Measurements from ENCODE around the gene SMYD2.

Gene SMYD2

DNA sequence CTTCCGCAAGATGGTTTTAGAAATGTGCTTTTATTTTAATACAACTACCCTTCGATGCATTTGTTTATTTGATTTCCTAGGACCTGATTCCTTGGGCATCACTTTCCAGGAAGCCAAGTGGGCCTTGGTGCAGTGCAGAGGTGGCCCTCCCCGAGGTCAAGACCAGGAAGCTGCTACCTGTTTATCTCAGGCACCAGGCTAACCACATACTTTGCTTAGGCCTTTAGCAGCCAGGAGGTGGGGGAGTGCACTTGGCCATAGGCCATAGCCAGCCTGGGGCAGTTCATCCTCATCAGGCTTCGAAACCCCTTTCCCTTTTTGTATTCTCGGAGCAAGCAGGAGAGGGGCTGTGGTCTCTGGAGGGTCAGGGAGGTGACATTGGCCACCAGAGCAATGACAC is 45.4 kb downstream of the SMYD2 start:
- TF ChIP-seq, protein P1, sequence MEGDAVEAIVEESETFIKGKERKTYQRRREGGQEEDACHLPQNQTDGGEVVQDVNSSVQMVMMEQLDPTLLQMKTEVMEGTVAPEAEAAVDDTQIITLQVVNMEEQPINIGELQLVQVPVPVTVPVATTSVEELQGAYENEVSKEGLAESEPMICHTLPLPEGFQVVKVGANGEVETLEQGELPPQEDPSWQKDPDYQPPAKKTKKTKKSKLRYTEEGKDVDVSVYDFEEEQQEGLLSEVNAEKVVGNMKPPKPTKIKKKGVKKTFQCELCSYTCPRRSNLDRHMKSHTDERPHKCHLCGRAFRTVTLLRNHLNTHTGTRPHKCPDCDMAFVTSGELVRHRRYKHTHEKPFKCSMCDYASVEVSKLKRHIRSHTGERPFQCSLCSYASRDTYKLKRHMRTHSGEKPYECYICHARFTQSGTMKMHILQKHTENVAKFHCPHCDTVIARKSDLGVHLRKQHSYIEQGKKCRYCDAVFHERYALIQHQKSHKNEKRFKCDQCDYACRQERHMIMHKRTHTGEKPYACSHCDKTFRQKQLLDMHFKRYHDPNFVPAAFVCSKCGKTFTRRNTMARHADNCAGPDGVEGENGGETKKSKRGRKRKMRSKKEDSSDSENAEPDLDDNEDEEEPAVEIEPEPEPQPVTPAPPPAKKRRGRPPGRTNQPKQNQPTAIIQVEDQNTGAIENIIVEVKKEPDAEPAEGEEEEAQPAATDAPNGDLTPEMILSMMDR (IDR thresholded peaks at IDR 0.05; ENCODE audit: extremely low read depth, missing control alignments), result no peak
- DNase-seq (ENCODE audit: low spot score), result no peak

DNA sequence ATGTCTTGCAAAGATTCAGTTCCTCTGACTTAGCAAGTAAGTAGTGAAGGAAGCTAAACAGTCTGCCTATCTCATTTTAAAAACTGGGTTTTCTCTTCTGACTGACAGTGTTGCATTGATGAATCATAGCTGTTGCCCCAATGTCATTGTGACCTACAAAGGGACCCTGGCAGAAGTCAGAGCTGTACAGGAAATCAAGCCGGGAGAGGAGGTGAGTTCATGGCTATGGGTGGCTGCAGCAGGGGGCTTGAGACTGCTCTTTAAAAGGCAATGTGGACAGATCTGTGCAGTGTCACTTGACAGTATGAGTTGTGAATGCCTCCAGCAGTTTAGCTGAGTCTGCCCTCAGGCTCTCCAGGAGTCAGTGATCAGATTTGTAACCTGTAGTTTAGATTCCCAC is 46.6 kb downstream of the SMYD2 start:
- TF ChIP-seq, protein P1 (IDR thresholded peaks at IDR 0.05; ENCODE audit: extremely low read depth, missing control alignments), result no peak
- no peak for DNase-seq (ENCODE audit: low spot score)

DNA sequence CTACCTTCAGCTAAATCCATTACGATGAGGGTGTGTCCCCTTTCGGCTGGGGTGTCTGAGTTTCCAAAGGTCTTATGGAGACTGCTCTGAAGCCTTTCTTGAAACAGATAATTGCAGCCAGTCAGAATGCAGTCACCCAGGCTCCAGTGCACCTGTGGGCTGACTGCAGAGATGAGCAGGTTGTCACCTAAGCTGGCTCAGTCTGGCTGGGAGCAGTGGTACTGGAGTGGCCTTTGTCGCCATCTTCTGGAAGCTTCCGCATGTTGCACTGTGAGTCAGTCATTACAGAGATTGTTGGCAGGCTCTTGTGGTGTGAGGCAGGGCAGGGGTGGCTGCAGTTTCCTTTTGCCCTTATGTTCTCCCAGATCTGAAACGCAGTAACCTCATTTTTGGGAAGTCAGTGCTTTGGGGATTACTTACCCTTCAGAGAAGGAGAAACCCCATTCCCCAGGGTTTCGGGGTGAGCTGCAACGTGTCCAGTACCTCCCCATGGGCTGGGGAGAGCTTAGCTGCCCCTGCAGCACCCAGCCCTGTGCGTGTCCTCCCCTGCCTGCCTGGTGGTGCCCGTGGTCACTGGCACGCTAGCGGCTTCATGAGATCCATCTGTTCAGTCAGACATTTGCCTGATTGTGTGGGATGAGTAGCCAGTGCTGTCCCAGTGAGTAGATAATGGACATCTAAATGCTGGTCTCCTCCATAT is 48.0 kb downstream of the SMYD2 start:
- TF ChIP-seq, protein P1 (IDR thresholded peaks at IDR 0.05; ENCODE audit: extremely low read depth, missing control alignments), result peak; percentile 88
- DNase-seq (ENCODE audit: low spot score), result peak; percentile 75

DNA sequence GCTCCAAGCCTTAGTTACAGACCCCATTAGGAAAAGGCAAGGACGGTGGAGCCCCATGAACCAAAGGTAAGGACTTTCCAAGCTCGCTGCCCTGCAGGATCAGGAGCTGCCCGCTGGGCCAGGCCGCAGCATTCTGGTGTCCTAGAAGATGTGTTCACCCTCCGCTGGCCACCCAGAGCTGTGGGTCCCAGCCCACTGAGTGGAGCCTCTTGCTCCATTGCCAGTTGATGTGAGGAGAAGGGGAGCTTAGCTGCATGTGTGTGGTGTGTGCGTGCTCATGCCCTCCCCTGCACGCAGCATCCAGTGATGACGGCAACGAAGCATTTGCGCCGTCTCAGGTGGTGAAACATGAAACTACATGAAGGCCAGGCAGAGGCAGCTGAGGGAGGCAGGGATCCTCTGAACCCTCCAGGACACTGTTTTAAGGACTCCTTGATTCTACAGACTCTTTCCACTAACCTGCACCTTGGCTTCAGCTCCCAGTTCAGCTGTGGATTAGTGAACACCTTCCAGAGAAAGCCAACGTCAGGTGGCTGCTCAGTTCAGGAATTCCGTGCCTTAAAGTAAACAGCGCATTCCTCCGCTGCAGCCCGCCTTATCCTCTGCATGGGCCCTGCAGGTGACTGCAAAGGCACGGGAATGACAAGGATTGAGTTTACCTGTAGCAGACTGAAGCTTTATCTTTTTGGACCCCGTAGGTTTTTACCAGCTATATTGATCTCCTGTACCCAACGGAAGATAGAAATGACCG is 48.7 kb downstream of the SMYD2 start:
- DNase-seq (ENCODE audit: low spot score), result no peak
- TF ChIP-seq, protein P1 (IDR thresholded peaks at IDR 0.05; ENCODE audit: extremely low read depth, missing control alignments), result no peak

DNA sequence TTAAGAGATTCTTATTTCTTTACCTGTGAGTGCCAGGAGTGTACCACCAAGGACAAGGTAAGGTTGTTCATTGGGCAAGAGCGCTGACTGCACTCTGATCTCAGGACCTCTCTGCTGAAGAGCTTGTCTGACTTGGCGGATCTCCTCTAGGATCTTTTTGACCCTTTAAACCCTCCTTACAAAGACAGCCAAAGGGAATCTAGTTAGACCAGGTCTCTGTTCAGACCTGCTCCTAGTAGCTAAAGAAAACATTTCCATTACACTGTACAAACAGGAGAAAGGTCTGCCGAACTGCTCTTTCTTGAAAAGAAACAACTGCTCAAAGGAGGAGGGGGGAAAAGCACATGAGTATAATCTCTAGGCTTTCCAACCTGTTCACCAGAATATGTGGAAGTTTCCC is 49.3 kb downstream of the SMYD2 start:
- no peak for DNase-seq (ENCODE audit: low spot score)
- TF ChIP-seq, protein P1 (IDR thresholded peaks at IDR 0.05; ENCODE audit: extremely low read depth, missing control alignments), result no peak

DNA sequence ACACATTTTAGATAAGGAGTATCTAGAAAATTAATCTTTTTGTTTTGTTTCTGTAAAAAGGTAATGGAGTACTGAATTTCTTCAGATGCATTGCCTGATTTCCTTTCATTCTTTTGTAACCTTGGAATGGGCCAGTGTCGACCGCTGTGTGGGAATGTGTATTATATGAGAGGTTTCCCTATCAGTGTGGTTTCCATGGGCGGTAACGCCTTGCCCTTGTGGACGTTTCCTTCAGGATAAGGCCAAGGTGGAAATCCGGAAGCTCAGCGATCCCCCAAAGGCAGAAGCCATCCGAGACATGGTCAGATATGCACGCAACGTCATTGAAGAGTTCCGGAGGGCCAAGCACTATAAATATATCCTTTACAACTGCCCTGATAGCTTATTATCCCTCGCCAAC is 49.8 kb downstream of the SMYD2 start:
- no peak for DNase-seq (ENCODE audit: low spot score)

DNA sequence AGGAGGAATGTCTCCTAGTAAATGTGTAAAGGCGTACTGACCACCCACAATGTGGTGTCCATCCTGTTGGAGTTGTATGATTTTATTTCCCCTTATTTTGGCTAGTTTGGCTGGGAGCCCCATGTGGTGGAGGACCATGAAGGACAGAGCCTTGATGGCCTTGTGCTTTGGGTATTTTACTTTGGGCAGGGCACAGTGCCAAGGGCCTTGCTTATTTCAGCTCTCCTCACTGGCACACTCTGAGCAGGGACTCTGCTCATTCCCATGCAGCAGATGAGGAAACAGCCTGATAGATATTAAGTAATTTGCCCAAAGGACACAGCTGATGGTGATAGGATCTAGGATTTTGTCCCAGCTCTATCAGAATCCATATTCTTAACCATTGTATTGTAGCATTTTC is 50.2 kb downstream of the SMYD2 start:
- TF ChIP-seq, protein P1 (IDR thresholded peaks at IDR 0.05; ENCODE audit: extremely low read depth, missing control alignments), result no peak
- DNase-seq (ENCODE audit: low spot score), result no peak

More for the DNA sequence above, 49.8 kb downstream of the SMYD2 start:
- TF ChIP-seq, protein P1 (IDR thresholded peaks at IDR 0.05; ENCODE audit: extremely low read depth, missing control alignments), result no peak
